Stimulated activated effector memory CD8-positive, alpha-beta T cell treated with anti-CD3 and anti-CD28 coated beads, Interleukin-12 subunit alpha, Interleukin-12 subunit beta, amount 100 ng/mL, for 72 hours (primary cell): ENCODE results near the gene ENPP7.

Experiments
- ATAC-seq: fragments of 150-1000 bp; cut with Tn5 transposase; 2 replicates; pipeline ENCODE4 v1.10.0; 2021
- DNase-seq, 2 donors: peaks; one replicate each; pipeline ENCODE4 v3.0.0; 2021 to 2022; ENCODE audit warnings: low spot score in 2 of 2
- H3K27ac Mint-ChIP-seq: one replicate; pipeline ENCODE4 v1.8.0; 2022; ENCODE audit warnings: mild to moderate bottlenecking, mixed read lengths
- H3K36me3 Mint-ChIP-seq: one replicate; pipeline ENCODE4 v1.8.0; 2022; ENCODE audit warnings: mild to moderate bottlenecking, mixed read lengths
- H3K4me1 Mint-ChIP-seq: one replicate; pipeline ENCODE4 v1.8.0; 2022; ENCODE audit warnings: mixed read lengths
- H3K4me3 Mint-ChIP-seq: one replicate; pipeline ENCODE4 v1.8.0; 2022; ENCODE audit warnings: mild to moderate bottlenecking, mixed read lengths
- H3K9me3 Mint-ChIP-seq: one replicate; pipeline ENCODE4 v1.8.0; 2022; ENCODE audit warnings: mixed read lengths

Gene ENPP7

GRCh38 chr17:79783891-79784290, 53.1 kb downstream of the ENPP7 start:
- H3K36me3 Mint-ChIP-seq = peaks cover 1% of the 10 kb centered on the region

GRCh38 chr17:79784353-79785016, 53.7 kb downstream of the ENPP7 start:
- no peak for DNase-seq

More at GRCh38 chr17:79783891-79784290, 53.1 kb downstream of the ENPP7 start:
- ATAC-seq (no peak), DNase-seq (no peak)
- H3K27ac Mint-ChIP-seq = no peak overlapping the region
- peaks cover 2% of the 10 kb centered on the region for H3K4me1 Mint-ChIP-seq
- H3K4me3 Mint-ChIP-seq = no peak overlapping the region
- H3K9me3 Mint-ChIP-seq = no peaks in the 10 kb centered on the region

GRCh38 chr17:79785017-79785899, 54.5 kb downstream of the ENPP7 start:
- ATAC-seq (no peak), DNase-seq (no peak)
- H3K4me3 Mint-ChIP-seq = no peak overlapping the region
- H3K9me3 Mint-ChIP-seq = no peaks in the 10 kb centered on the region
- no peak overlapping the region for H3K27ac Mint-ChIP-seq
- no peaks in the 10 kb centered on the region for H3K36me3 Mint-ChIP-seq
- H3K4me1 Mint-ChIP-seq = no peaks in the 10 kb centered on the region

More at GRCh38 chr17:79784353-79785016, 53.7 kb downstream of the ENPP7 start:
- Mint-ChIP-seq H3K36me3 (no peaks in the 10 kb centered on the region), H3K9me3 (no peaks in the 10 kb centered on the region), H3K27ac (no peak overlapping the region), H3K4me3 (no peak overlapping the region), H3K4me1 (no peaks in the 10 kb centered on the region)
- ATAC-seq = no peak

GRCh38 chr17:79785900-79786810, 55.4 kb downstream of the ENPP7 start:
- H3K4me1 Mint-ChIP-seq = no peaks in the 10 kb centered on the region
- no peak for ATAC-seq
- H3K4me3 Mint-ChIP-seq = no peak overlapping the region
- no peaks in the 10 kb centered on the region for H3K9me3 Mint-ChIP-seq
- DNase-seq = no peak
- H3K36me3 Mint-ChIP-seq = no peaks in the 10 kb centered on the region
- H3K27ac Mint-ChIP-seq = no peak overlapping the region

GRCh38 chr17:79786930-79787643, 56.3 kb downstream of the ENPP7 start:
- Mint-ChIP-seq H3K4me3 (no peak overlapping the region), H3K9me3 (no peaks in the 10 kb centered on the region), H3K4me1 (no peaks in the 10 kb centered on the region), H3K36me3 (no peaks in the 10 kb centered on the region), H3K27ac (no peak overlapping the region)
- no peak for DNase-seq
- ATAC-seq = no peak

- Mint-ChIP-seq H3K27ac (no peak overlapping the region), H3K9me3 (no peaks in the 10 kb centered on the region), H3K36me3 (no peaks in the 10 kb centered on the region), H3K4me1 (no peaks in the 10 kb centered on the region), H3K4me3 (no peak overlapping the region)
- no peak for DNase-seq
- ATAC-seq = no peak
Observed at GRCh38 chr17:79788455-79788854, 57.7 kb downstream of the ENPP7 start.

- no peaks in the 10 kb centered on the region for H3K4me1 Mint-ChIP-seq
- H3K9me3 Mint-ChIP-seq = no peaks in the 10 kb centered on the region
- no peak overlapping the region for H3K27ac Mint-ChIP-seq
- no peaks in the 10 kb centered on the region for H3K36me3 Mint-ChIP-seq
- ATAC-seq = no peak
- no peak overlapping the region for H3K4me3 Mint-ChIP-seq
- no peak for DNase-seq
Observed at GRCh38 chr17:79788989-79789942, 58.5 kb downstream of the ENPP7 start.

GRCh38 chr17:79789943-79790804, 59.4 kb downstream of the ENPP7 start:
- DNase-seq = no peak
- H3K27ac Mint-ChIP-seq = no peak overlapping the region
- H3K4me3 Mint-ChIP-seq = no peak overlapping the region
- no peaks in the 10 kb centered on the region for H3K9me3 Mint-ChIP-seq
- no peaks in the 10 kb centered on the region for H3K4me1 Mint-ChIP-seq
- peak; percentile 64 for ATAC-seq
- H3K36me3 Mint-ChIP-seq = no peaks in the 10 kb centered on the region

GRCh38 chr17:79790805-79791734, 60.3 kb downstream of the ENPP7 start:
- Mint-ChIP-seq H3K9me3 (no peaks in the 10 kb centered on the region), H3K4me3 (no peak overlapping the region), H3K4me1 (peaks cover 5% of the 10 kb centered on the region), H3K27ac (no peak overlapping the region), H3K36me3 (no peaks in the 10 kb centered on the region)
- ATAC-seq (no peak), DNase-seq (no peak)

GRCh38 chr17:79791735-79792161, 61.0 kb downstream of the ENPP7 start:
- Mint-ChIP-seq H3K36me3 (no peaks in the 10 kb centered on the region), H3K9me3 (no peaks in the 10 kb centered on the region), H3K27ac (no peak overlapping the region), H3K4me1 (peaks cover 8% of the 10 kb centered on the region), H3K4me3 (no peak overlapping the region)
- ATAC-seq (no peak), DNase-seq (no peak)
